Measurements from ENCODE around the gene SLC12A7.

Gene SLC12A7

GRCh38 chr5:1079961-1080360 lies 31.9 kb downstream of the SLC12A7 start:
- H3K36me3 Mint-ChIP-seq (ENCODE audit: low read depth) = peaks cover 17% of the 10 kb centered on the region
- TF ChIP-seq CTCF (IDR thresholded peaks at IDR 0.05) = no peak
- DNase-seq = no peak

GRCh38 chr5:1079486-1079885 lies 32.4 kb downstream of the SLC12A7 start:
- H3K4me3 Mint-ChIP-seq = no peak overlapping the region
- H3K27me3 Mint-ChIP-seq (ENCODE audit: low read depth, poor library complexity) = peaks cover 2% of the 10 kb centered on the region
- H3K36me3 Mint-ChIP-seq (ENCODE audit: low read depth) = peaks cover 16% of the 10 kb centered on the region
- DNase-seq = no peak
- H3K9me3 Mint-ChIP-seq = no peaks in the 10 kb centered on the region
- TF ChIP-seq CTCF (IDR thresholded peaks at IDR 0.05) = no peak
- peaks cover 12% of the 10 kb centered on the region for H3K4me1 Mint-ChIP-seq
- no peak overlapping the region for H3K27ac Mint-ChIP-seq

More at GRCh38 chr5:1079961-1080360, 31.9 kb downstream of the SLC12A7 start:
- H3K27ac Mint-ChIP-seq = no peak overlapping the region
- H3K4me1 Mint-ChIP-seq = peaks cover 12% of the 10 kb centered on the region
- peaks cover 2% of the 10 kb centered on the region for H3K27me3 Mint-ChIP-seq (ENCODE audit: low read depth, poor library complexity)
- H3K4me3 Mint-ChIP-seq = no peak overlapping the region
- no peaks in the 10 kb centered on the region for H3K9me3 Mint-ChIP-seq

GRCh38 chr5:1078851-1079250 lies 33.0 kb downstream of the SLC12A7 start:
- Mint-ChIP-seq H3K9me3 (no peaks in the 10 kb centered on the region), H3K4me1 (peaks cover 12% of the 10 kb centered on the region), H3K27ac (no peak overlapping the region), H3K4me3 (no peak overlapping the region), H3K36me3 (ENCODE audit: low read depth) (peaks cover 13% of the 10 kb centered on the region), H3K27me3 (ENCODE audit: low read depth, poor library complexity) (peaks cover 2% of the 10 kb centered on the region)
- no peak for TF ChIP-seq CTCF (IDR thresholded peaks at IDR 0.05)
- DNase-seq = no peak

- no peaks in the 10 kb centered on the region for H3K9me3 Mint-ChIP-seq
- peaks cover 12% of the 10 kb centered on the region for H3K4me1 Mint-ChIP-seq
- peaks cover 2% of the 10 kb centered on the region for H3K27me3 Mint-ChIP-seq (ENCODE audit: low read depth, poor library complexity)
- no peak overlapping the region for H3K4me3 Mint-ChIP-seq
- H3K27ac Mint-ChIP-seq = no peak overlapping the region
- peaks cover 13% of the 10 kb centered on the region for H3K36me3 Mint-ChIP-seq (ENCODE audit: low read depth)
- no peak for DNase-seq
- no peak for TF ChIP-seq CTCF (IDR thresholded peaks at IDR 0.05)
These were observed 33.7 kb downstream of the SLC12A7 start for GRCh38 chr5:1078206-1078605.

- Mint-ChIP-seq H3K27ac (no peak overlapping the region), H3K4me1 (peaks cover 12% of the 10 kb centered on the region), H3K36me3 (ENCODE audit: low read depth) (peaks cover 13% of the 10 kb centered on the region), H3K27me3 (ENCODE audit: low read depth, poor library complexity) (peaks cover 2% of the 10 kb centered on the region), H3K9me3 (no peaks in the 10 kb centered on the region), H3K4me3 (no peak overlapping the region)
- no peak for TF ChIP-seq CTCF (IDR thresholded peaks at IDR 0.05)
- DNase-seq = no peak
These were observed 34.3 kb downstream of the SLC12A7 start for GRCh38 chr5:1077491-1078020.

GRCh38 chr5:1077026-1077425 lies 34.8 kb downstream of the SLC12A7 start:
- Mint-ChIP-seq H3K27ac (no peak overlapping the region), H3K4me1 (peaks cover 12% of the 10 kb centered on the region), H3K27me3 (ENCODE audit: low read depth, poor library complexity) (peaks cover 2% of the 10 kb centered on the region), H3K4me3 (no peak overlapping the region), H3K36me3 (ENCODE audit: low read depth) (peaks cover 13% of the 10 kb centered on the region), H3K9me3 (no peaks in the 10 kb centered on the region)
- TF ChIP-seq CTCF (IDR thresholded peaks at IDR 0.05) = no peak
- DNase-seq = no peak
